ENCODE results near the gene TMPRSS12.
"Not testable (repeated sequence)": the region's sequence is repeated elsewhere in the genome, so short reads cannot be mapped to it uniquely, and the experiment has no call there.

The TMPRSS12 gene

GRCh38 chr12:50925920-50926319 lies 83.2 kb downstream of the TMPRSS12 start:
- DNase-seq (ENCODE audit: low read depth in 3 of 3, low spot score in 1 of 3), result no peak

- DNase-seq (ENCODE audit: low read depth in 3 of 3, low spot score in 1 of 3), result no peak
Measured at GRCh38 chr12:50926415-50926814, 83.7 kb downstream of the TMPRSS12 start.

GRCh38 chr12:50926932-50927331 lies 84.2 kb downstream of the TMPRSS12 start:
- DNase-seq (ENCODE audit: low read depth in 3 of 3, low spot score in 1 of 3), result not testable (repeated sequence)

- DNase-seq (ENCODE audit: low read depth in 3 of 3, low spot score in 1 of 3), result no peak
Measured at GRCh38 chr12:50927356-50927755, 84.6 kb downstream of the TMPRSS12 start.

- DNase-seq (ENCODE audit: low read depth in 3 of 3, low spot score in 1 of 3), result no peak
Measured at GRCh38 chr12:50927766-50928224, 85.1 kb downstream of the TMPRSS12 start.

GRCh38 chr12:50928392-50928791 lies 85.7 kb downstream of the TMPRSS12 start:
- DNase-seq (ENCODE audit: low read depth in 3 of 3, low spot score in 1 of 3), result no peak

GRCh38 chr12:50929831-50930230 lies 87.1 kb downstream of the TMPRSS12 start:
- DNase-seq (ENCODE audit: low read depth in 3 of 3, low spot score in 1 of 3), result no peak

GRCh38 chr12:50930477-50930876 lies 87.8 kb downstream of the TMPRSS12 start:
- not testable (repeated sequence) for DNase-seq (ENCODE audit: low read depth in 3 of 3, low spot score in 1 of 3)

- DNase-seq (ENCODE audit: low read depth in 3 of 3, low spot score in 1 of 3), result no peak
Measured at GRCh38 chr12:50932787-50933280, 90.1 kb downstream of the TMPRSS12 start.

GRCh38 chr12:50933459-50934124 lies 90.9 kb downstream of the TMPRSS12 start:
- no peak for DNase-seq (ENCODE audit: low read depth in 3 of 3, low spot score in 1 of 3)

GRCh38 chr12:50934371-50934851 lies 91.7 kb downstream of the TMPRSS12 start:
- DNase-seq (ENCODE audit: low read depth in 3 of 3, low spot score in 1 of 3), result no peak

GRCh38 chr12:50934981-50935807 lies 92.5 kb downstream of the TMPRSS12 start:
- DNase-seq (ENCODE audit: low read depth in 3 of 3, low spot score in 1 of 3), result no peak

- no peak for DNase-seq (ENCODE audit: low read depth in 3 of 3, low spot score in 1 of 3)
Measured at GRCh38 chr12:50936821-50937530, 94.2 kb downstream of the TMPRSS12 start.

Data from stimulated activated CD4-positive, alpha-beta T cell treated with anti-CD3 and anti-CD28 coated beads, TNF-alpha, amount 100 ng/mL, for 1 hour (primary cell).